ENCODE measurements around the gene LTF. TPM values are rescaled to one million over a fixed set of nuclear protein-coding genes. Genes with fewer than 3 reads are reported as not detected.

Gene LTF
- total and polyA plus RNA-seq, 2 experiments from 2014 or later = 0.73 to 1.3 TPM

DNA sequence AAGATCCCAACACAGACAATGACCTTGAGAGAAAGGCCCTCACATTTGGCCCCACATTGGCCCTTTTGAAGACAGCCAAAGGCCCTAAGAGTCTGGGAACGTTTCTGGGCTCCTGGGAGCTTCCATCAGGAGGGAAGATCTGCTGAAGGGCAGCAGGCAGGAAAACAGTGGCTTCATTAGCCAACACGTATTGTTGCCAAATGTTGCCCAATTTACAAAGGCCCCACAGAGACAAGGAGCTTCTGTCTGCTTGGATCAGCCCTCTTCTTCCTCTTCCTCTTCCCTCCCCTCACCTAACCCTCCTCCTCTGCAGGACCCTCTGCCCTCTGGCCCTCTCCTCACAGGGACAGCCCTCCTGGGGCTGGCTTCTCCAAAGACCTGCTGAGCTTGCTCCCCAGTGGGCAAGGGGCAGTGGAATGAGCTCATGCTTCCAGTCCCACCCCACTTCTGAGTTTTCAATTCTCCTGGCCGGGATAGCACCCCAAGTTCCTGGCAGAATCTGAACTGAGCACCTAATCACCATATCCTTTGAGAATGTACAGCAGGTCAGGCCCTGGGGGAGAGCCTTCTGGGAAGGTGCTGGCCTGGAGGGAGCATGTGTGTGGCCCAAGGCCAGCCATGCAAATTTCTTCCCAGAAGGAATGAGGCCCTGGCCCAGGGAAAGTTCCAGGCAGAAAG, 5.1 kb upstream of the LTF start (continued):
- TF ChIP-seq JUNB (IDR thresholded peaks at IDR 0.05; ENCODE audit: unreplicated experiment) (no peak), ZNF331 (CRISPR knock-in tag; IDR thresholded peaks at IDR 0.05; ENCODE audit: low read depth) (no peak), POLR2AphosphoS5 (IDR thresholded peaks at IDR 0.05; ENCODE audit: low read depth) (no peak)
- TF ChIP-seq, protein P1, sequence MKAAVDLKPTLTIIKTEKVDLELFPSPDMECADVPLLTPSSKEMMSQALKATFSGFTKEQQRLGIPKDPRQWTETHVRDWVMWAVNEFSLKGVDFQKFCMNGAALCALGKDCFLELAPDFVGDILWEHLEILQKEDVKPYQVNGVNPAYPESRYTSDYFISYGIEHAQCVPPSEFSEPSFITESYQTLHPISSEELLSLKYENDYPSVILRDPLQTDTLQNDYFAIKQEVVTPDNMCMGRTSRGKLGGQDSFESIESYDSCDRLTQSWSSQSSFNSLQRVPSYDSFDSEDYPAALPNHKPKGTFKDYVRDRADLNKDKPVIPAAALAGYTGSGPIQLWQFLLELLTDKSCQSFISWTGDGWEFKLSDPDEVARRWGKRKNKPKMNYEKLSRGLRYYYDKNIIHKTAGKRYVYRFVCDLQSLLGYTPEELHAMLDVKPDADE (IDR thresholded peaks at IDR 0.05) = no peak
- TF ChIP-seq, protein P2, sequence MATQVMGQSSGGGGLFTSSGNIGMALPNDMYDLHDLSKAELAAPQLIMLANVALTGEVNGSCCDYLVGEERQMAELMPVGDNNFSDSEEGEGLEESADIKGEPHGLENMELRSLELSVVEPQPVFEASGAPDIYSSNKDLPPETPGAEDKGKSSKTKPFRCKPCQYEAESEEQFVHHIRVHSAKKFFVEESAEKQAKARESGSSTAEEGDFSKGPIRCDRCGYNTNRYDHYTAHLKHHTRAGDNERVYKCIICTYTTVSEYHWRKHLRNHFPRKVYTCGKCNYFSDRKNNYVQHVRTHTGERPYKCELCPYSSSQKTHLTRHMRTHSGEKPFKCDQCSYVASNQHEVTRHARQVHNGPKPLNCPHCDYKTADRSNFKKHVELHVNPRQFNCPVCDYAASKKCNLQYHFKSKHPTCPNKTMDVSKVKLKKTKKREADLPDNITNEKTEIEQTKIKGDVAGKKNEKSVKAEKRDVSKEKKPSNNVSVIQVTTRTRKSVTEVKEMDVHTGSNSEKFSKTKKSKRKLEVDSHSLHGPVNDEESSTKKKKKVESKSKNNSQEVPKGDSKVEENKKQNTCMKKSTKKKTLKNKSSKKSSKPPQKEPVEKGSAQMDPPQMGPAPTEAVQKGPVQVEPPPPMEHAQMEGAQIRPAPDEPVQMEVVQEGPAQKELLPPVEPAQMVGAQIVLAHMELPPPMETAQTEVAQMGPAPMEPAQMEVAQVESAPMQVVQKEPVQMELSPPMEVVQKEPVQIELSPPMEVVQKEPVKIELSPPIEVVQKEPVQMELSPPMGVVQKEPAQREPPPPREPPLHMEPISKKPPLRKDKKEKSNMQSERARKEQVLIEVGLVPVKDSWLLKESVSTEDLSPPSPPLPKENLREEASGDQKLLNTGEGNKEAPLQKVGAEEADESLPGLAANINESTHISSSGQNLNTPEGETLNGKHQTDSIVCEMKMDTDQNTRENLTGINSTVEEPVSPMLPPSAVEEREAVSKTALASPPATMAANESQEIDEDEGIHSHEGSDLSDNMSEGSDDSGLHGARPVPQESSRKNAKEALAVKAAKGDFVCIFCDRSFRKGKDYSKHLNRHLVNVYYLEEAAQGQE (IDR thresholded peaks at IDR 0.05; ENCODE audit: unreplicated experiment) = no peak

DNA sequence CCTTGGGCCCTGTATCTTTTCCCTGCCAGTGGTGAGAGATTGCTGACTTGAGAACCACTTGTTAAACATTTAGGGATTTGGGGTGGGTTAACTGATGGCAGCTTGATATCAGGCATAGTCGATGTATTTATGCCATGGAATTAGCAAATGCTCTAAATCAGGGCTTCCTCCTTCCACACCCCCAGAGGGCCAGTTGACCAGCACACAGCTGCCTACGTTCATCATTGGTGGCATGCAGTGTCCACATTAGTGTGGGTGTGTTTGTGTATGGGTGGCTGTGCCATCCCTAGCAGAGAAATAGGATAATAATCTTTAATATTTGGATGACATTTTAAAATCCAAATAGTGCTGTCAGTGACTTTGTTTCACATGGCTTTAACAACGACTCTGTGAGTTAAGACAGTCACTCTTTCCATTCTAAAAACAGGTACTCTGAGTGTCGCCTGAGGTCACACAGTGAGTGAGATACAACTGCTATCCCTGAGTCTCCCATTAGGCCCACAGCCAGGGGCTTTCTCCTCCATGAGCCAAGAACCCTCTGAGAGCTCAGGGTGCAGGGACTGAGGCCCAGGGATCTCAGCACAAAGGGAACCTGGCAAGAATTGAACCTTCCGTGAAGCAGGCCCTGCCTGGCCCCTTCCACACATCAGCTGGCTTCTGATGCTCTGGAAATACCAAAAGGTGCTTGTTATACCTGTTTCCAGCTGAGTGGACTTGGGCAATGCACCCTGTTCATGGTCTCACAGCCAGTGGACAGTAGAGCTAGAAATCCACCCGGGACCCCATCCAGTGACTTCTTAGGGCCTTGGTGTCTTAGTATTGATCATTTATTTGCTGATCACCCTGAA, 4.3 kb upstream of the LTF start:
- TF ChIP-seq JUNB (IDR thresholded peaks at IDR 0.05; ENCODE audit: unreplicated experiment) = no peak
- TF ChIP-seq, protein P1 (IDR thresholded peaks at IDR 0.05) = no peak
- TF ChIP-seq, protein P3, sequence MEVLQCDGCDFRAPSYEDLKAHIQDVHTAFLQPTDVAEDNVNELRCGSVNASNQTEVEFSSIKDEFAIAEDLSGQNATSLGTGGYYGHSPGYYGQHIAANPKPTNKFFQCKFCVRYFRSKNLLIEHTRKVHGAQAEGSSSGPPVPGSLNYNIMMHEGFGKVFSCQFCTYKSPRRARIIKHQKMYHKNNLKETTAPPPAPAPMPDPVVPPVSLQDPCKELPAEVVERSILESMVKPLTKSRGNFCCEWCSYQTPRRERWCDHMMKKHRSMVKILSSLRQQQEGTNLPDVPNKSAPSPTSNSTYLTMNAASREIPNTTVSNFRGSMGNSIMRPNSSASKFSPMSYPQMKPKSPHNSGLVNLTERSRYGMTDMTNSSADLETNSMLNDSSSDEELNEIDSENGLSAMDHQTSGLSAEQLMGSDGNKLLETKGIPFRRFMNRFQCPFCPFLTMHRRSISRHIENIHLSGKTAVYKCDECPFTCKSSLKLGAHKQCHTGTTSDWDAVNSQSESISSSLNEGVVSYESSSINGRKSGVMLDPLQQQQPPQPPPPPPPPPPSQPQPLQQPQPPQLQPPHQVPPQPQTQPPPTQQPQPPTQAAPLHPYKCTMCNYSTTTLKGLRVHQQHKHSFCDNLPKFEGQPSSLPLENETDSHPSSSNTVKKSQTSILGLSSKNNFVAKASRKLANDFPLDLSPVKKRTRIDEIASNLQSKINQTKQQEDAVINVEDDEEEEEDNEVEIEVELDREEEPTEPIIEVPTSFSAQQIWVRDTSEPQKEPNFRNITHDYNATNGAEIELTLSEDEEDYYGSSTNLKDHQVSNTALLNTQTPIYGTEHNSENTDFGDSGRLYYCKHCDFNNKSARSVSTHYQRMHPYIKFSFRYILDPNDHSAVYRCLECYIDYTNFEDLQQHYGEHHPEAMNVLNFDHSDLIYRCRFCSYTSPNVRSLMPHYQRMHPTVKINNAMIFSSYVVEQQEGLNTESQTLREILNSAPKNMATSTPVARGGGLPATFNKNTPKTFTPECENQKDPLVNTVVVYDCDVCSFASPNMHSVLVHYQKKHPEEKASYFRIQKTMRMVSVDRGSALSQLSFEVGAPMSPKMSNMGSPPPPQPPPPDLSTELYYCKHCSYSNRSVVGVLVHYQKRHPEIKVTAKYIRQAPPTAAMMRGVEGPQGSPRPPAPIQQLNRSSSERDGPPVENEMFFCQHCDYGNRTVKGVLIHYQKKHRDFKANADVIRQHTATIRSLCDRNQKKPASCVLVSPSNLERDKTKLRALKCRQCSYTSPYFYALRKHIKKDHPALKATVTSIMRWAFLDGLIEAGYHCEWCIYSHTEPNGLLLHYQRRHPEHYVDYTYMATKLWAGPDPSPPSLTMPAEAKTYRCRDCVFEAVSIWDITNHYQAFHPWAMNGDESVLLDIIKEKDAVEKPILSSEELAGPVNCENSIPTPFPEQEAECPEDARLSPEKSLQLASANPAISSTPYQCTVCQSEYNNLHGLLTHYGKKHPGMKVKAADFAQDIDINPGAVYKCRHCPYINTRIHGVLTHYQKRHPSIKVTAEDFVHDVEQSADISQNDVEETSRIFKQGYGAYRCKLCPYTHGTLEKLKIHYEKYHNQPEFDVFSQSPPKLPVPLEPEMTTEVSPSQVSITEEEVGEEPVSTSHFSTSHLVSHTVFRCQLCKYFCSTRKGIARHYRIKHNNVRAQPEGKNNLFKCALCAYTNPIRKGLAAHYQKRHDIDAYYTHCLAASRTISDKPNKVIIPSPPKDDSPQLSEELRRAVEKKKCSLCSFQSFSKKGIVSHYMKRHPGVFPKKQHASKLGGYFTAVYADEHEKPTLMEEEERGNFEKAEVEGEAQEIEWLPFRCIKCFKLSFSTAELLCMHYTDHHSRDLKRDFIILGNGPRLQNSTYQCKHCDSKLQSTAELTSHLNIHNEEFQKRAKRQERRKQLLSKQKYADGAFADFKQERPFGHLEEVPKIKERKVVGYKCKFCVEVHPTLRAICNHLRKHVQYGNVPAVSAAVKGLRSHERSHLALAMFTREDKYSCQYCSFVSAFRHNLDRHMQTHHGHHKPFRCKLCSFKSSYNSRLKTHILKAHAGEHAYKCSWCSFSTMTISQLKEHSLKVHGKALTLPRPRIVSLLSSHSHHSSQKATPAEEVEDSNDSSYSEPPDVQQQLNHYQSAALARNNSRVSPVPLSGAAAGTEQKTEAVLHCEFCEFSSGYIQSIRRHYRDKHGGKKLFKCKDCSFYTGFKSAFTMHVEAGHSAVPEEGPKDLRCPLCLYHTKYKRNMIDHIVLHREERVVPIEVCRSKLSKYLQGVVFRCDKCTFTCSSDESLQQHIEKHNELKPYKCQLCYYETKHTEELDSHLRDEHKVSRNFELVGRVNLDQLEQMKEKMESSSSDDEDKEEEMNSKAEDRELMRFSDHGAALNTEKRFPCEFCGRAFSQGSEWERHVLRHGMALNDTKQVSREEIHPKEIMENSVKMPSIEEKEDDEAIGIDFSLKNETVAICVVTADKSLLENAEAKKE (CRISPR knock-in tag; IDR thresholded peaks at IDR 0.05) = no peak
- TF ChIP-seq CREB1 (CRISPR knock-in tag; IDR thresholded peaks at IDR 0.05; ENCODE audit: low read depth) = no peak
- no peak for TF ChIP-seq NANOG (IDR thresholded peaks at IDR 0.05; ENCODE audit: borderline replicate concordance)
- TF ChIP-seq EZH2phosphoT487 (IDR thresholded peaks at IDR 0.05; ENCODE audit: unreplicated experiment) = no peak
- TF ChIP-seq EZH2 (IDR thresholded peaks at IDR 0.05; ENCODE audit: low read depth, unreplicated experiment) = no peak
- no peak for TF ChIP-seq ZNF114 (CRISPR knock-in tag; IDR thresholded peaks at IDR 0.05)
- Histone ChIP-seq H3K4me3 (no peak overlapping the region), H3K27ac (ENCODE audit: low read depth) (no peak overlapping the region), H4K20me1 (replicated peaks; ENCODE audit: insufficient read depth) (no peaks in the 10 kb centered on the region), H2AFZ (no peak overlapping the region), H3K4me2 (no peak overlapping the region), H3F3A (replicated peaks; ENCODE audit: low read depth) (no peaks in the 10 kb centered on the region), H3K9me2 (ENCODE audit: insufficient read depth) (peaks cover 4% of the 10 kb centered on the region; the same call in 1 of the 2 replicates), H3K79me2 (replicated peaks; ENCODE audit: insufficient read depth) (no peaks in the 10 kb centered on the region), H3K36me3 (ENCODE audit: insufficient read depth) (no peaks in the 10 kb centered on the region), H3K27me3 (ENCODE audit: insufficient read depth) (peaks cover 28% of the 10 kb centered on the region), H3K4me1 (ENCODE audit: insufficient read depth) (peaks cover 6% of the 10 kb centered on the region; the same call in 1 of the 2 replicates)
- H3K4me1 Mint-ChIP-seq = peaks cover 2% of the 10 kb centered on the region
- H3K9me3 Mint-ChIP-seq = no peaks in the 10 kb centered on the region
- ATAC-seq (no peak), DNase-seq (ENCODE audit: low spot score) (no peak)
- peaks cover 22% of the 10 kb centered on the region for H3K27me3 Mint-ChIP-seq (ENCODE audit: insufficient read depth, low read depth, poor library complexity)
- no peak overlapping the region for H3K27ac Mint-ChIP-seq
- H3K4me3 Mint-ChIP-seq = no peak overlapping the region
- H3K36me3 Mint-ChIP-seq (ENCODE audit: low read depth) = no peaks in the 10 kb centered on the region
